ENCODE measurements around the gene DGKH. TPM values are rescaled to one million over a fixed set of nuclear protein-coding genes. Genes with fewer than 3 reads are reported as not detected.
A peak's percentile ranks its signal among the peaks of the same experiment; 100 is the strongest.

DGKH gene
- total and polyA plus RNA-seq, 9 of the 15 experiments (the other 6 are each of a cell fraction or from before 2014, with no cell fraction given) = 0.38 to 4.4 (median 3.1) TPM

- no peak for TF ChIP-seq MGA (IDR thresholded peaks at IDR 0.05)
- no peak for TF ChIP-seq HMG20B (CRISPR knock-in tag; IDR thresholded peaks at IDR 0.05)
- TF ChIP-seq GABPB2 (CRISPR knock-in tag; conservative IDR thresholded peaks at IDR 0.05) = no peak
- no peak for TF ChIP-seq SMARCA5 (IDR thresholded peaks at IDR 0.05)
- no peak for TF ChIP-seq CBFA2T3 (IDR thresholded peaks at IDR 0.05)
- peak; percentile 74 for TF ChIP-seq C11orf30 (IDR thresholded peaks at IDR 0.05; ENCODE audit: low read depth)
- 0 out of 2 replicates have a peak, but pooled peaks have one; percentile 34 for TF ChIP-seq ATF7 (IDR thresholded peaks at IDR 0.05)
- no peak for TF ChIP-seq DMBX1 (CRISPR knock-in tag; IDR thresholded peaks at IDR 0.05; ENCODE audit: borderline replicate concordance)
- TF ChIP-seq DEAF1 (CRISPR knock-in tag; IDR thresholded peaks at IDR 0.05) = no peak
- no peak for TF ChIP-seq ETS2 (tag; IDR thresholded peaks at IDR 0.05; ENCODE audit: borderline replicate concordance, poor library complexity, severe bottlenecking)
- no peak for TF ChIP-seq ZNF184 (CRISPR knock-in tag; IDR thresholded peaks at IDR 0.05)
- TF ChIP-seq SP1 (CRISPR knock-in tag; IDR thresholded peaks at IDR 0.05) = no peak
- TF ChIP-seq ZC3H4 (CRISPR knock-in tag; IDR thresholded peaks at IDR 0.05; ENCODE audit: borderline replicate concordance) = no peak
- no peak for TF ChIP-seq HCFC1 (IDR thresholded peaks at IDR 0.05; ENCODE audit: low read depth, low read length)
- TF ChIP-seq ZSCAN29 (IDR thresholded peaks at IDR 0.05) = no peak
- TF ChIP-seq TAF1 (IDR thresholded peaks at IDR 0.05; ENCODE audit: control insufficient read depth, extremely low read depth, insufficient read depth, low read length, severe bottlenecking) = no peak
- TF ChIP-seq TCF3 (CRISPR knock-in tag; IDR thresholded peaks at IDR 0.05) = no peak
- TF ChIP-seq ZNF133 (CRISPR knock-in tag; IDR thresholded peaks at IDR 0.05) = no peak
- TF ChIP-seq PHB (CRISPR knock-in tag; IDR thresholded peaks at IDR 0.05) = no peak
Observed at GRCh38 chr13:42276683-42277082, 228.2 kb downstream of the DGKH start (continued).

Measured in K562 (cell line).